Urinary bladder (tissue), 4 donors: ENCODE data around the gene ERGIC1. TPM values are rescaled to one million over a fixed set of nuclear protein-coding genes. Genes with fewer than 3 reads are reported as not detected.
A peak's percentile ranks its signal among the peaks of the same experiment; 100 is the strongest.
"Not testable (repeated sequence)": the region's sequence is repeated elsewhere in the genome, so short reads cannot be mapped to it uniquely, and the experiment has no call there.

ENCODE experiments used
- DNase-seq: peaks from one replicate; pipeline ENCODE4 v3.0.0-alpha.2; 2015; ENCODE audit errors: extremely low spot score
- H3K27ac ChIP-seq: one replicate; pipeline ENCODE4 v1.5.1; 2013; ENCODE audit warnings: low read depth, mild to moderate bottlenecking, moderate library complexity
- H3K36me3 ChIP-seq: one replicate; pipeline ENCODE4 v1.6.1; 2013; ENCODE audit warnings: mild to moderate bottlenecking, moderate library complexity; ENCODE audit not compliant: insufficient read depth
- H3K4me1 ChIP-seq: one replicate; pipeline ENCODE4 v1.6.1; 2013; ENCODE audit warnings: mild to moderate bottlenecking, moderate library complexity; ENCODE audit not compliant: insufficient read depth
- H3K4me3 ChIP-seq: one replicate; pipeline ENCODE4 v1.5.1; 2013; ENCODE audit warnings: low read depth, low read length
- WGBS: extraction: QIAGEN DNeasy Blood & Tissue Kit; methylation state at CpG from one replicate; pipeline ENCODE4 v1.1.7; 2013; 5-methylcytosine and 5-hydroxymethylcytosine counted together
- polyA plus RNA-seq: library from polyadenylated mRNA; stranded (reverse); fragments of 200-250 nt; gene quantifications from one replicate; pipeline ENCODE4 v1.2.3, GENCODE V29; 2013
- total RNA-seq: library from RNA; depleted of rRNA; stranded (reverse); fragments of >200 nt; gene quantifications from one replicate; pipeline ENCODE4 v1.2.3, GENCODE V29; 2014
- donor health status: healthy with polysubstance abuse.
- donor health status: healthy.

The ERGIC1 gene
- total and polyA plus RNA-seq, 2 donors = 68.5 to 103 TPM

DNA sequence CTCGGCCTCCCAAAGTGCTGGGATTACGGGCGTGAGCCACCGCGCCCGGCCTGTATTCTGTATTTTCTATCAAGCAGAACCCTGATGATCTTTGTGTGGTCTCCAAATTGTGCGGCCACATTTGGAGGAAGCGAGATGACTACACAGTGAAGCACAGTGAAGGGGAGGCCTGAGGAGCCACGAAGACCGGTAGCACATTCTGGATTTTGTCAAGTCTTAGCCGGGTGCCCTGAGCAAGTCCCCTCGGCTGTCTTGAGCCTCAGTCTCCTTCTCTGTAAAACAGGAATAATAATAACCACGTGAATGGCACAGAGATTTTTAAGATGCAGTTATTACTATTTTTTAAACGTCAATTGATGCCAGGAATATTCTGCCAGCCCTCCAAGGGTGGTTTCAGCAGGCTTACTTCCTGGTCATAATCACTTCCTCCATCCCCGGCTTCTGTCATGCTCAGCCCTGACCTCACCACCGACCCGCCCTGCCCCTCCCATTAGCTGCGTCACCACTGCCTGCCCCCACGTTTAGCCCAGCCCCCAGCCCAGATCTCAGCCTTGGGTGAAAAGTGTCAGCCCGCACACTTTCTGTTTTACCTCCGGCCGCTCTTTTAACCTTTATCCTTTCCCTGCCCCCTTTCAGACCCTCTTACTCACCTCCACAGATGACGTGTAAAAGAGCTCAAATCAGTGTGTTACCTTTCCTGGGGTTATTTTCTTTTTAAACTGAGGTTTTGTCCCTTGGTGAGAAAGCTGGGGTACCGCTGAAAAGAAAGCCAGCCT is 27.0 kb upstream of the ERGIC1 start:
- peak; percentile 47 for DNase-seq
- H3K4me1 ChIP-seq = no peaks in the 10 kb centered on the region
- no peaks in the 10 kb centered on the region for H3K36me3 ChIP-seq
- peak overlapping the region; percentile 30 for H3K27ac ChIP-seq
- peak overlapping the region; percentile 8 for H3K4me3 ChIP-seq
- 64% methylated on average over 24 of the region's 24 CpGs for WGBS

DNA sequence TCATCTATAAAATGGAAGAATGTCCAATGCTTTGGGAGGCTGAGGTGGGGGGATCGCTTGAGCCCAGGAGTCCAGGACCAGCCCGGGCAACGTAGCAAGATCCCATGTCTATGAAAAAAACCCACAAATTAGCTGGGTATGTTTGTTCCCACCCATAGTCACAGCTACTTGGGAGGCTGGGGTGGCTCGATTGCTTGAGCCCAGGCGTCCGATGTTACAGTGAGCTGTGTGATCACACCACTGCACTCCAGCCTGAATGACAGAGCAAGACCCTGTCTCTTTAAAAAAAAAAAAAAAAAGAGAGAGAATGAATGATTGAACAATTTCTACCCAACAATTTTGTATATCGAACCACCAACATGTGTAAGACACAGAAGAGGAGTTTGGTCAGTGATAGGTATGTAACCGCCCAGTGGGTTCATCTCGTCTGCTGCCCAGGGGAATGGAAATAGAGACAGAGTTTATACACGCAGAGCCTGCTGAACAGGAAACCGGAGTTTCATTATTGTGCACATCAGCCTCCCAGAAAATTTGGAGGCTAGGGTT is 26.2 kb upstream of the ERGIC1 start:
- Histone ChIP-seq H3K27ac (peak overlapping the region; percentile 30), H3K4me1 (no peaks in the 10 kb centered on the region), H3K36me3 (no peaks in the 10 kb centered on the region), H3K4me3 (no peak overlapping the region)
- DNase-seq = no peak
- 94% methylated on average over 11 of the region's 11 CpGs for WGBS

DNA sequence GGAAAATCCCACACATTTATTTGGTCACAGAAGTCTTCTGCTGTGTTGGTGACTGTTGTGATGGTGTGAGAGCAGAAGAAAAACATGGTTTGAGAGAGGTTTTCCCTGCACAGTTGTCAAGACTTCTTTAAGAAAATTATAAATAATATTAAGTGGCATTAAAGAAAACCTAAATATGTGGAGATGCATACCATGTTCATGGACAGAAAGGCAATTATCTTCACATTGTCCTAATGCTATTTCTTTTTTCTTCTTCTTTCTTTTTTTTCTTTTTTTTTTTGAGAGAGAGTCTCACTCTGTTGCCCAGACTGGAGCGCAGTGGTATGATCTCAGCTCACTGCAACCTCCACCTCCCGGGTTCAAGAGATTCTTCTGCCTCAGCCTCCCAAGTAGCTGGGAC is 24.3 kb upstream of the ERGIC1 start:
- no peaks in the 10 kb centered on the region for H3K36me3 ChIP-seq
- H3K4me3 ChIP-seq = no peak overlapping the region
- WGBS = 98% methylated on average over 2 of the region's 2 CpGs
- no peak overlapping the region for H3K27ac ChIP-seq
- DNase-seq = no peak
- H3K4me1 ChIP-seq = no peaks in the 10 kb centered on the region

DNA sequence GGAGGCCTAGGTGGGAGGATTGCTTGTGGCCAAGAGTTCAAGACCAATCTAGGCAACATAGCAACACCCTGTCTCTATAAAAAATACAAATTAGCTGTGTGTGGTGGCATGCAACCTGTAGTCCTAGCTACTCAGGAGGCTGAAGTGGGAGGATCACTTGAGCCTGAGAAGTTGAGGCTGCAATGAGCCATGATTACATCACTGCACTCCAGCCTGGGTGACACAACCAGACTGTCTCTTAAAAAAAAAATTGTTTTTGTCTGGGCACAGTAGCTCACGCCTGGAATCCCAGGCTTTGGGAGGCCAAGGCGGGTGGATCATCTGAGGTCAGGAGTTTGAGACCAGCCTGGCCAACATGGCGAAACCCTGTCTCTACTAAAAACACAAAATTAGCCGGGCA is 23.1 kb upstream of the ERGIC1 start:
- H3K27ac ChIP-seq, H3K36me3 ChIP-seq, DNase-seq, H3K4me1 ChIP-seq, H3K4me3 ChIP-seq: not testable (repeated sequence)
- 96% methylated on average over 4 of the region's 4 CpGs for whole genome bisulfite sequencing

DNA sequence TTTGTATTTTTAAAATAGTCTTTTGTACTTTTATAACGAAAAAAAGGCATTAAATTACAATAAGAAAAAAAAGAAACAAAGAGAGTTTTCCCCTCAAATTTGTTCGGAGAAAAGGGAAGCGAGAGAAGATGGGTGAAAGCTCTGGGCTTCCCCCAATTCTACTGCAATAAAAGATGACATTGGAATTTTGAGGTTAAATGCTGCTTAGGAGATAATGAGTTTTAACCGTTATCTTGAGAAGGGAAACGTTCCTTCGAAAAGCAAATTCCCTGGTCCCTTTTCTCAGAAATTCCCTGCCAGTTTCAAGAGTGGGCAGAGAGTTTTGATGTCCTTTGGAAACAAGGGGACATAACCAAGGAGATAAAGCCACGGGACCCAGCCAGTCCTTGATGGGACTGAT is 18.4 kb upstream of the ERGIC1 start:
- H3K4me1 ChIP-seq = no peaks in the 10 kb centered on the region
- WGBS = 68% methylated on average over 7 of the region's 7 CpGs
- no peak overlapping the region for H3K27ac ChIP-seq

DNA sequence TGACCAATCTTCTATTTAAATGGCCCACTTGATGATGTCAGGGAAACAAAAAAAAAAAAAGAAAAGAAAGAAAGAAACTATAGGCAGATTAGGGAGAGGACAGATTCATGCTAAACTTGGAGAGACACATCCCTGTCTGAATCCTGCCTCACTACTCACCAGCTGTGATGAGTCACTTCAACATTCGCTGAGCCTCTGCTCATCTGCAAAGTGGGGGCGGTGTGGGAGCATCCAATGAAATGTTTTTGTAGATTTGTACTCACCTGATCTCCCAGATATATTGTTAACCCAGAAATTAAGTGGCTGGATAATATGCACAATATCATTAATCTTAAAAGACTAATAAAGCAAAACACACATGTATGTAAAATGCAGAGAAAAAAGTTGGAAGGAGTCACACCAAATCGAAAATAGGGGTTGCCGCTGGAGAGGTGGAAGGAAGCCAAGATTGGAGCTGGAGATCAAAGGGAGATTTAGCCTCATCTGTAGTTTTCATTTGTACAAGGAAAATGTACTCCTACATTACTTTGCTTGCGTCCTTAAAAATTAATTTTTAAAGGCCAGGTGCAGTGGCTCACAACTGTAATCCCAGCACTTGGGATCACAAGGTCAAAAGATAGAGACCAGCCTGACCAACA is 17.0 kb upstream of the ERGIC1 start:
- DNase-seq = no peak

More for the DNA sequence above, 18.4 kb upstream of the ERGIC1 start:
- no peak for DNase-seq
- Histone ChIP-seq H3K36me3 (no peaks in the 10 kb centered on the region), H3K4me3 (no peak overlapping the region)

DNA sequence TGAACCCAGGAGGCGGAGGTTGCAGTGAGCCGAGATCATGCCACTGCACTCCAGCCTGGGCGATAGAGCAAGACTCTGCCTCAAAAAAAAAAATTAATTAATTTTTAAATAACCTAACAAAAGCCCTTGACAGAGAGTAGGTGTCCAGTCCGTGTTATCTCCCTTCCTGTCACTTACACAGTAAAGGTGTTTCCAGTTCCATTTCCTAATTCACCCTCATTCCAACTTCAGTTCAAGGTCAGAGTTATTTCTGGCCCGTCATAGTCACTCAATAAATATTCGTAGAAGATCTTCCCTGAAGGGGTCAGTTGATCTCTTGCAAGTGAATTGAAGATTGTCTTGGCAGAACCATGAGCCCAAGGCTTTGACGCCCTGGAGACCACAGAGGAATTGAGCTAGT is 16.4 kb upstream of the ERGIC1 start:
- no peak overlapping the region for H3K27ac ChIP-seq
- H3K36me3 ChIP-seq = no peaks in the 10 kb centered on the region
- WGBS = 87% methylated on average over 7 of the region's 7 CpGs
- DNase-seq = no peak
- no peaks in the 10 kb centered on the region for H3K4me1 ChIP-seq
- H3K4me3 ChIP-seq = no peak overlapping the region

More for the DNA sequence above, 17.0 kb upstream of the ERGIC1 start:
- no peak overlapping the region for H3K4me3 ChIP-seq
- H3K4me1 ChIP-seq = no peaks in the 10 kb centered on the region
- H3K27ac ChIP-seq = no peak overlapping the region
- H3K36me3 ChIP-seq = no peaks in the 10 kb centered on the region
- WGBS = 32% methylated on average over 5 of the region's 5 CpGs

DNA sequence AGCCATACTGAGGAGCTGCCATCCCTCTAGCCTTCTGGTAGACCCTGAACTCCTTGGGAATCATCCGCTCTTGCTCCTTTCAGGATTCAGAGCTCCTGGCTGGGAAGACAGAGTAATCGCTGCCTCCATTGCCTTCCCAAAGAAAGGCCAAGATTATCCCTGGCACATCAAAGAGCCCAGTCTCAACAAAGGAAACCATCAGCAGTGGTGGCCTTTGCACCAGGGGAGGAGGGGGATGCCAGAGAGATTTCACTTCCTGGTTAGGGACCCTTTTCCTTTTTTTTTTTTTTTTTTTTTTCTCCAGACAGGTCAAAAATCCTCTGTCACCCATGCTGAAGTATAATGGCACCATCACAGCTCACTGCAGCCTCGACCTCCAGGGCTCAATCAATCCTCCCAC is 16.0 kb upstream of the ERGIC1 start:
- Histone ChIP-seq H3K27ac (no peak overlapping the region), H3K4me1 (no peaks in the 10 kb centered on the region), H3K4me3 (no peak overlapping the region), H3K36me3 (no peaks in the 10 kb centered on the region)
- 98% methylated on average over 3 of the region's 3 CpGs for WGBS
- DNase-seq = no peak

DNA sequence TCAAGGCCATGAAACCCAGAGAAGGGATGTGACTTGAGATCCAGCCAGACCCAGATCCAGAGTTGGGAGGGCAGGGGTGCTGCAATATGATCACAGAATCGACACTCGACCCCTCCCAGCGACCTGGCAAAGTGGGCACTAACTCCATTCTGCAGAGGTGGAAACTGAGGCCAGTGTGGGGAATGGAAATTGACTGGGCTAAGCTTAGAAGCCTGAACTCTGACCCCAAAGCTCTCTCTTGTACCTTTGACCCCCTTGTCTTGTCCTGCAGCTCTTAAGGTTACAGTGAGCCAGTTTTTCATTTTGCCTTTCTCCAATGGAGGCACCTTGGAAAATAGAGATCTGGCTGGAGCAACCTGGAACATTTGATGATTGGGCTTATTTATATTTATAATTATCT is 14.5 kb upstream of the ERGIC1 start:
- no peak overlapping the region for H3K4me3 ChIP-seq
- H3K36me3 ChIP-seq = no peaks in the 10 kb centered on the region
- no peaks in the 10 kb centered on the region for H3K4me1 ChIP-seq
- H3K27ac ChIP-seq = no peak overlapping the region
- no peak for DNase-seq
- 83% methylated on average over 3 of the region's 3 CpGs for WGBS

DNA sequence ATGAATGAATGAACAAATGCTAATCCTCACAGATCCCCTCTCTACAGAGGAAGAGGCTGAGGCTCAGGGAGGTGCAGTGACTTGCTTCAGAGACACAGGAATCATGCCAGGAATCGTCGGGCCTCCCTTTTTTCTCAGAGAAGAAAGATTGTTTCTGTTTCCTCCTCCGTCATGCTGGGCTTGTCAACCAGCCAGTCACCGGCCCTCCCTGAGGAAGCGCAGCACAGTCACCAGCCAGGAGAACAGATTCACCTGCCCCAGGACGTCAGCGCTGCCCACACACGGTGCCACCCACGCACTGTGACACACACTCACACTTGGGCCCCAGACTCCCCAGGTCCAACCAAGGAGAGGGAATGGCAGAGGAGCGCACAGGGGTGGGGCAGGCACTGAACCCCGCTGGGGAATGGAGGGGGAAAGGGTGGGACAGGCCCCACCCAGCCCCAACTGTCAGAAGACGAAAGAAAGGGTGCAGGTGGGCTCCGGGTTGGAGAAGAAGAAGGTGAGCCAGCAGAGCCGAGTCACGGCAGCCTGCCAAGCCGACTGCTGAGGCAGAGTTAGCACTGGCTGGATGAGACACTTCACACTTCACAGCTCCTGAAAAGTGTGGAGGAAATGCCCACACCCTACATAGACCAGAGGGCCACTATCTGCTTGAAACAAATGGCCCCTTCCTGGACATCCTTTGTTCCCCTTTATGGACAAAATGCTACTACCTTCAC is 13.8 kb upstream of the ERGIC1 start:
- H3K27ac ChIP-seq = no peak overlapping the region
- WGBS = 62% methylated on average over 16 of the region's 16 CpGs
- DNase-seq = no peak

DNA sequence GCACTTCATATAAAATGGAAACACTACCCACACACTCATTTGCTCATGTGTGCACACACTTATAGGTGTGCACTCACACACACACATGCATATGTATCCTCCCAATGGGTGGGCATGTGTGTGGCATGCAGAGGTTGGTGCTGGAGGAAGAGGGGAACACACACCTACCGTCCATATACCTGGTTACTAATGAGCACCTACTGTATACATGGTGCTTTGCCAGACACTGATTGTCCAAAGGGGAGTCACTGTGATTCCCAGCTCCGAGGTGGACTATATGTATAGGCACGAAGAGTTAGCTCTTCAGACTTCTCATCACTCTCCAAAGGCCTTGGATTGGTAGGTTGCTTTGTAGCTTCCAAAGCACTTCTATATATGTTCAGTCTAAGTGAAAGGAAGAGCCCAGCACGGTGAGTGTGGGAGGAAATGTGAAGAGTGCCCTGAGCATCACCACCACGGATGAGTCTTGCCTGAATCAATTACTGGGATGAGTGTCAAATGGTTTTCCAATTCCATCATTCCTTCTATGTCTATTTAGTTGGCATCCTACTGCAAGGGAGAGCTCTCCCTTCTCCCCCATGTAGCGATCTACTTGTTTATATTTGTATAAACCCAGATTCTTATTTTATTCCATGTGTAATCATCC is 12.6 kb upstream of the ERGIC1 start:
- no peaks in the 10 kb centered on the region for H3K4me1 ChIP-seq
- H3K4me3 ChIP-seq = no peak overlapping the region
- DNase-seq = no peak
- 78% methylated on average over 6 of the region's 6 CpGs for WGBS
- no peak overlapping the region for H3K27ac ChIP-seq
- H3K36me3 ChIP-seq = no peaks in the 10 kb centered on the region

More for the DNA sequence above, 13.8 kb upstream of the ERGIC1 start:
- H3K4me3 ChIP-seq = no peak overlapping the region
- no peaks in the 10 kb centered on the region for H3K4me1 ChIP-seq
- no peaks in the 10 kb centered on the region for H3K36me3 ChIP-seq

DNA sequence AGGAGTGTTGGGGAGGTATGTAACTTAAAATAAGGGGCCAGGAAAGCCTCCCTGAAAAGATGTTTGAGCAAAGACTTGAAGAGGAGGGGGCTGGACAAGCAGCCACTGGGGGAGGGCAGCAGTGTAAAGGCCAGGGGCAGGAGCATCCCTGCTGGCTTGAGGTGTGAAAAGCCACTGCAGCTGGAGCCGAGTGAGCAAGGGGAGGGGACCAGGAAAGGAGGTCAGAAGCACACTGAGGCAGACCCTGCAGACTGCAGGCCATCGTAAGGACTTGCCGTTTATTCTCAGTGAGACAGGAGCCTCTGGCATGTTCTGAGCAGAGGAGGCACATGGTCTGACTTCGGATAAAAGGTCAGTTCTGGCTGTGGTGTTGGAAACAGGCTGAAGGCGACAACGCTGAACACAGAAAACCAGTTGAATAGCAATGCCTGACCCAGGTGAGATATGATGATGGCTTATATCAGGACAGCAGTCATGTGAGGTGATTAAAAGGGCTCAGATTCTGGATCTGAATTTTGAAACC is 10.2 kb upstream of the ERGIC1 start:
- WGBS = 67% methylated on average over 6 of the region's 6 CpGs
- H3K4me3 ChIP-seq = no peak overlapping the region
- no peak for DNase-seq
- no peaks in the 10 kb centered on the region for H3K36me3 ChIP-seq
- no peaks in the 10 kb centered on the region for H3K4me1 ChIP-seq
- no peak overlapping the region for H3K27ac ChIP-seq

DNA sequence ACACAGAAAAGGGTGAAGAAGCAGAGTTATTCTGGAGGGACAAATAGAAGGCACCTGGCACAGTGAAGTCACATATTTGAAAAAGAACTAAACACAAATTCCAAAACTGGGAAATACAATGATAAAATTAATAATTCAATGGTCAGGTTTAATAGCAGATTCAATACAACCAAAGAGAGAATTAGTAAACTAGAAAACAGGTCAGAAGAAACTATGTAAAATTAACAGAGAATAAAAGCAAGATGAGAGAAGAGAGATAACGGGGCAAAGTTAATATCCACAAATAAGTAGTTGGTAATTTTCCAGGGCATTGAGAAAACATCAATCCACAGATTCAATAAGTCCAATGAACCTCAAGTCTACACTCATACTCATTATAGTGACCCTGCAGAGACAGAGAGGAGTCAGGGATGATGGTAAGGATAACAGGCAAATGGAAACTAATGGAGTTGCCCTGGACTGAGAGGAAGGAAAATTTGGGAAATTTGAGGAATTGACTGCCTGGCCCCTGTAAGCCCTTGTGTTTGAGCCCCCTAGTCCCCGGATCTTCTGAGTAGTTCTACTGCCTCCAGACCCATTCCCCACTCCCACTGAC is 8.3 kb upstream of the ERGIC1 start:
- H3K27ac ChIP-seq = no peak overlapping the region
- 44% methylated on average over 2 of the region's 2 CpGs for WGBS
- no peak for DNase-seq
- no peaks in the 10 kb centered on the region for H3K36me3 ChIP-seq
- H3K4me3 ChIP-seq = no peak overlapping the region
- H3K4me1 ChIP-seq = no peaks in the 10 kb centered on the region
